Coronary artery (tissue), 2 donors: ENCODE data around the gene PPIF.

ENCODE experiments used
- DNase-seq: peaks from one replicate; pipeline ENCODE4 v3.0.0-alpha.2; 2017; ENCODE audit warnings: low spot score
- H3K27ac ChIP-seq, 2 donors: fragments of 200-600 bp; sonication (generic); one replicate each; pipeline ENCODE4 v1.5.1; 2016 to 2019
- H3K4me3 ChIP-seq: fragments of 200-600 bp; sonication (generic); 2 replicates; pipeline ENCODE4 v1.5.1; 2016; ENCODE audit warnings: mild to moderate bottlenecking, moderate library complexity
- TF ChIP-seq, protein P1 (sequence below): fragments of 200-600 bp; sonication (generic); IDR thresholded peaks from one replicate; pipeline ENCODE4 v1.5.1; 2019; ENCODE audit warnings: antibody characterized with exemption

PPIF gene

DNA sequence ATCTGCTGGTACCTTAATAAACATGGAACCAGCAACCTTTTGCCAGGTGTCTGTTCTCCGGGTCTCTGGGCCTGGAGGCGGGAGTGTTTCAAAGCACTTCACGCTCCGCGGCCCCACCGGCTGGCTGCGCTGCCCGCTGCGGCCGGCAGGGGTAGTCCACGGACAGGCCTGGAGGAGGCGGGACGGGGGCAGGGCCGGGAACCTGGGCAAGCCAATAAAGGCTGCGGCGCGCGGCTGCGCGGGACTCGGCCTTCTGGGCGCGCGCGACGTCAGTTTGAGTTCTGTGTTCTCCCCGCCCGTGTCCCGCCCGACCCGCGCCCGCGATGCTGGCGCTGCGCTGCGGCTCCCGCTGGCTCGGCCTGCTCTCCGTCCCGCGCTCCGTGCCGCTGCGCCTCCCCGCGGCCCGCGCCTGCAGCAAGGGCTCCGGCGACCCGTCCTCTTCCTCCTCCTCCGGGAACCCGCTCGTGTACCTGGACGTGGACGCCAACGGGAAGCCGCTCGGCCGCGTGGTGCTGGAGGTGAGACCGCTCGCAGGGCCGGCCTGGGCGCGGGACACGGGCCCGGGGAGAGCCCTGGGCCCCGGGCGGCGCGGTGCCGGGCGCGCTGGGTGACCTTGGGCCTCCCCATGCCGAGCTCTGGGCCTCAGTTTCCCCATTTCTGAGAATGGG lies at the start of gene PPIF:
PPIF (plus strand) TSS at position 244 of the 668 bp plus-strand sequence; CDS start at position 324, 80 bp downstream.
- TF ChIP-seq, protein P1, sequence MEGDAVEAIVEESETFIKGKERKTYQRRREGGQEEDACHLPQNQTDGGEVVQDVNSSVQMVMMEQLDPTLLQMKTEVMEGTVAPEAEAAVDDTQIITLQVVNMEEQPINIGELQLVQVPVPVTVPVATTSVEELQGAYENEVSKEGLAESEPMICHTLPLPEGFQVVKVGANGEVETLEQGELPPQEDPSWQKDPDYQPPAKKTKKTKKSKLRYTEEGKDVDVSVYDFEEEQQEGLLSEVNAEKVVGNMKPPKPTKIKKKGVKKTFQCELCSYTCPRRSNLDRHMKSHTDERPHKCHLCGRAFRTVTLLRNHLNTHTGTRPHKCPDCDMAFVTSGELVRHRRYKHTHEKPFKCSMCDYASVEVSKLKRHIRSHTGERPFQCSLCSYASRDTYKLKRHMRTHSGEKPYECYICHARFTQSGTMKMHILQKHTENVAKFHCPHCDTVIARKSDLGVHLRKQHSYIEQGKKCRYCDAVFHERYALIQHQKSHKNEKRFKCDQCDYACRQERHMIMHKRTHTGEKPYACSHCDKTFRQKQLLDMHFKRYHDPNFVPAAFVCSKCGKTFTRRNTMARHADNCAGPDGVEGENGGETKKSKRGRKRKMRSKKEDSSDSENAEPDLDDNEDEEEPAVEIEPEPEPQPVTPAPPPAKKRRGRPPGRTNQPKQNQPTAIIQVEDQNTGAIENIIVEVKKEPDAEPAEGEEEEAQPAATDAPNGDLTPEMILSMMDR: peak; percentile 96
- Histone ChIP-seq H3K27ac (peak within 1 kb of the TSS; percentile 53 to 88), H3K4me3 (peak within 1 kb of the TSS; percentile 96)
- peak; percentile 94 for DNase-seq

DNA sequence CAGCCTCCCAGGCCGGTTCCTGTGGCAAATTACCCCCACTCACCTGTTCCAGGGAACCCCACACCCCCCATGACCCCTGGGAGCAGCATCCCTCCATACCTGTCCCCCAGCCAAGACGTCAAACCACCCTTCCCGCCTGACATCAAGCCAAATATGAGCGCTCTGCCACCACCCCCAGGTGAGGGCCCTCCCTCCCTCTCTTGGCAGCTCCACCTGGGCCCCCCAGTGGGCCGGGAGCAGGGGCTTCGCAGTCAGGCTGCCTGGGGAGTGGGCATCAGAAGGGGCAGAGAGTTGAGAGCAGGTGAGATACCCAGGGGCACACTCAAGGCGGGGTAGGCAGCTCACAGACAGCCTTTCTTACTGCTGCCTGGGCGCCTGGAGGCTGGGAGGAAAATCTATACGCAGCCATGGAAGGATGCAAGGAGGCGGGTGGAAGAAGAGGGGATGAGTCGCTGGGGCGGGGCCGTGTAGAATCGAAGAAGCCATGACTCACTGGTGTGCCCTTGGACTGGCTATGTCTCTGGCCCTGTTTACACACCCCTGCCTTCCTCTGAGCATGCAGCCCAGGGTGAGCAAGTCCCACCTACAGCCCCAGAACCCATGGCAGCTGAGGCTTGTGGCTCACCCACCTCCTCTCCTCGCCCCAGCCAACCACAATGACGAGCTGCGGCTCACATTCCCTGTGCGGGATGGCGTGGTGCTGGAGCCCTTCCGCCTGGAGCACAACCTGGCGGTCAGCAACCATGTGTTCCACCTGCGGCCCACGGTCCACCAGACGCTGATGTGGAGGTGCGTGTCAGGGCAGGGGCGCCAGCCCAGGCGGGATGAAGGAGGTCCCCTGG lies 48.6 kb upstream of the PPIF start:
- peak overlapping the region; percentile 40 to 80 for H3K27ac ChIP-seq
- no peak for DNase-seq
- H3K4me3 ChIP-seq: no peak overlapping the region
- TF ChIP-seq, protein P1: no peak

DNA sequence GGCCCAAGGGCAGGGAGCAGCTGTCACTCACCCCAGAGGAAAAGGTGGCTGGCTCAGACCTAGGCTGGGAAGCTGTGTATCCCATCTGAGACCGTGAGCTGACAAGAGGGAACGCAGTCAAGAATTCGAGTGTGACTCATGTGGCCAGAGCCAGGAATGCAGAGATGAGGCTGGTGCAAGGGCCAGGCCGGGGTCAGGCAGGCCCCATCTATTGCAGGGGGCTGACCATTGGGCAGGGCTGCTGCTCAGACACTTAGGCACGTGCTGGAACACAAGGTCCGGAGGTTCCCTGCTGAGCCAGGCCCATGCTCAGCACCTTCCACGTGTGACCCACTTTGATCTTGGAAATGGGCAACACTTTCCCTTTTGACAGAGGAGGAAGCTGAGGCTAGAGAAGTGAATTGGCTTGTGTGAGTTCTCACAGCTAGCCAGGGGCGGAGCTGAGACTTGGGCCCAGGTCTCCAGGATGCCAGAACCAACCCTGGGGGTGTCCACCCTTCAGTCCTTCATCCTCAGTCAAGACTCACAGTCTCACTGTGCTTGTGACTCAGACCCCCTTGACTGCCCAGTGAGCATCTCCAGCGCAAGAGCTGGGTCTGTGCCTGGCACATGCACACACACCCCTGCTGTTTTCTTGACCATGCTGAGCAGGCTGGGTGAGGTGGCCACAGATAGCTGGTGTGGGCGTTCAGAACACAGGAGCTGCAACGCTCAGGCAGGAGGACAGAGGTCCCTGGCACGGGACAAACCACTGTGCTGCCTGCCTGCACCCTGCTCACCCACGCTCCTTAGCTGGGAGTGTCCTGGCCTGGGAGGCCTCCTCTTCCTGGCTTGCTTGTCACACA lies 47.6 kb upstream of the PPIF start:
- Histone ChIP-seq H3K4me3 (no peak overlapping the region), H3K27ac (peak overlapping the region; percentile 40 to 80)
- TF ChIP-seq, protein P1: no peak
- DNase-seq: no peak

DNA sequence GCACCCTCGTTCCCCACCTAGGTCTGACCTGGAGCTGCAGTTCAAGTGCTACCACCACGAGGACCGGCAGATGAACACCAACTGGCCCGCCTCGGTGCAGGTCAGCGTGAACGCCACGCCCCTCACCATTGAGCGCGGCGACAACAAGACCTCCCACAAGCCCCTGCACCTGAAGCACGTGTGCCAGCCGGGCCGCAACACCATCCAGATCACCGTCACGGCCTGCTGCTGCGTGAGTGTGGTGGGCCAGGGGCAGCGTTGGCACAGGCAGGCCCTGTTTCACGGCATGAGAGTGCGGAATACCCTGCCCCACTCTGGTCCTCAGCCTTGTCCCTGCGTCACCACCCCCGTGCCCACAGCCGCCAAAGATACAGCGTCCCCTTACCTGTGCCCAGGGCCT lies 46.6 kb upstream of the PPIF start:
- H3K4me3 ChIP-seq: no peak overlapping the region
- no peak overlapping the region for H3K27ac ChIP-seq
- TF ChIP-seq, protein P1: no peak
- DNase-seq: no peak

DNA sequence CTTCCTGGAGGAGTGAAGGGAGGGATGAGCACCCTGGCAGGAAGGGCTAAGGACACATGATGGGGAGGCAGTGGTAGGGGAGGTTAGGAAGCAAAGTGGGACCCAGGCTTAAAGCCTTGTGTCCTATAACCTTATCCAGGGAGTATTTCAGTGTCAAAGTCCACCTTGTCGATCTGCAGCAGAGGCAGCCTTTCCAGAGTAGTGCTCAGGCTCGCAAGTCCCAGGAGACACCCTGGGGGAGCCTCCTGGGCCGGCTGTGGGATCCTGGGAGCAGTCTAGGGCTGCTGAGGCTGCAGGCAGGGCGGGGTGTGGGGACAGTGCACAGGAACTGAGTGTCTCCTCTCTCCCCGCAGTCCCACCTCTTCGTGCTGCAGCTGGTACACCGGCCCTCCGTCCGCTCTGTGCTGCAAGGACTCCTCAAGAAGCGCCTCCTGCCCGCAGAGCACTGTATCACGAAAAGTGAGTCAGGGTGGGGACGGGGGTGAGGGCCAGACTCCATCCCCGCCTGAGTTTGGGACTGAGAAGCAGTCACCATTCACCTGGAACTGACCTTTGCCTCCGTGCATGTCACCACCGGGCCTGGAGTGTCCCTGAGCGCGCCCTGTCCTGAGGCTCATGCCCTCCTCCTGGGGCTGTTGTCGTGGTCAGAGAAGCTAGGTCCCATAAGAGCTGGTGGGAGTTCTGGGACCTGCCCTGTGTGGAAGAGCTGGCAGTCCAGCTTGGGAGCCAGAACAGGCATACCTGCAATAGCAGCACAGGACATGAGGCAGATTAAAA lies 45.3 kb upstream of the PPIF start:
- no peak for DNase-seq
- TF ChIP-seq, protein P1: no peak
- Histone ChIP-seq H3K27ac (no peak overlapping the region), H3K4me3 (no peak overlapping the region)
